ENCODE data around the gene LRP1B.

- no peak for TF ChIP-seq GATA2 (IDR thresholded peaks at IDR 0.05; ENCODE audit: low read depth, low read length)
- TF ChIP-seq GATA3 (IDR thresholded peaks at IDR 0.05; ENCODE audit: low read depth, low read length), result no peak
These were observed 1591.5 kb downstream of the LRP1B start for GRCh38 chr2:140539242-140539875.
